Body of pancreas (tissue), 4 donors: ENCODE measurements around the gene HS6ST3.

Experiments
- CTCF ChIP-seq, 7 experiments: fragments of 450-650 bp in 4 of 7; fragments of 200-600 bp in 3 of 7; sonication (generic) in 3 of 7; IDR thresholded peaks; one replicate each; pipeline ENCODE4 v1.5.1; 2016 to 2019; ENCODE audit warnings: antibody characterized with exemption in 7 of 7
- POLR2A ChIP-seq, 3 donors: fragments of 450-650 bp; IDR thresholded peaks; one replicate each; pipeline ENCODE4 v1.6.1; 2016; ENCODE audit warnings: antibody characterized with exemption in 3 of 3, mild to moderate bottlenecking in 2 of 3

GRCh38 chr13:96346921-96347320, 257.0 kb downstream of the HS6ST3 start:
- TF ChIP-seq CTCF (IDR thresholded peaks at IDR 0.05) (no peak), POLR2A (IDR thresholded peaks at IDR 0.05) (no peak)
